T-cell (primary cell): ENCODE data around the gene GCHFR. TPM values are rescaled to one million over a fixed set of nuclear protein-coding genes. Genes with fewer than 3 reads are reported as not detected.
A peak's percentile ranks its signal among the peaks of the same experiment; 100 is the strongest.

Experiments
- ATAC-seq, 4 experiments: fragments of 200-7000 bp in 3 of 4; fragments of 150-1000 bp in 1 of 4; cut with Tn5 transposase; replicated peaks in 1 of 4; 1 replicate in 3 of 4; 2 replicates in 1 of 4; pipeline ENCODE4 v1.10.0; 2021; ENCODE audit warnings: moderate library complexity in 3 of 4, mild to moderate bottlenecking in 2 of 4, moderate number of reproducible peaks in 1 of 4
- CTCF ChIA-PET, 2 donors: fragments of 300-600 bp; sonication (Branson Sonifier 250); formaldehyde crosslinking; loops; one replicate each; lab custom pipeline; 2022; ENCODE audit warnings: antibody characterized with exemption in 2 of 2; lab: Charles Lee
- POLR2A ChIA-PET, 2 donors: fragments of 300-600 bp; sonication (Branson Sonifier 250); formaldehyde crosslinking; loops; one replicate each; lab custom pipeline; 2022; ENCODE audit warnings: antibody characterized with exemption in 2 of 2; lab: Charles Lee
- DNase-seq, 35 experiments: peaks; one replicate each; pipeline versions ENCODE4 v3.0.0 to v3.0.0-alpha.2; 2013 to 2023
- H3K27ac ChIP-seq: one replicate; pipeline ENCODE4 v1.5.1; 2013; ENCODE audit warnings: low read length
- H3K27me3 ChIP-seq, 2 experiments: replicated peaks in 1 of 2; 1 replicate in 1 of 2; 2 replicates in 1 of 2; pipeline versions ENCODE4 v1.6.1 to v1.7.0; 2013; ENCODE audit warnings: low read length in 1 of 2, mixed read lengths in 1 of 2; ENCODE audit not compliant: control insufficient read depth in 2 of 2, insufficient read depth in 2 of 2; ENCODE audit errors: extremely low read depth in 1 of 2
- H3K36me3 ChIP-seq, 2 donors: 1 replicate in 1 of 2; 2 replicates in 1 of 2; pipeline versions ENCODE4 v1.6.1 to v1.7.0; 2013; ENCODE audit warnings: low read length in 1 of 2; ENCODE audit not compliant: control insufficient read depth in 2 of 2, insufficient read depth in 1 of 2; ENCODE audit errors: extremely low read depth in 1 of 2
- H3K4me1 ChIP-seq, 2 experiments: 1 replicate in 1 of 2; 2 replicates in 1 of 2; pipeline versions ENCODE4 v1.6.1 to v1.7.0; 2013; ENCODE audit warnings: low read length in 2 of 2, mixed read lengths in 1 of 2; ENCODE audit not compliant: insufficient read depth in 2 of 2, control insufficient read depth in 1 of 2; ENCODE audit errors: extremely low read depth in 1 of 2
- H3K4me3 ChIP-seq, 2 donors: 1 replicate in 1 of 2; 2 replicates in 1 of 2; pipeline versions ENCODE4 v1.5.1 to v1.7.0; 2013; ENCODE audit warnings: mild to moderate bottlenecking in 2 of 2, low read length in 1 of 2, moderate library complexity in 1 of 2; ENCODE audit not compliant: control insufficient read depth in 1 of 2; ENCODE audit errors: extremely low read depth in 1 of 2
- H3K9me3 ChIP-seq: 2 replicates; pipeline ENCODE4 v1.7.0; 2013
- H3K27ac Mint-ChIP-seq, 2 donors: one replicate each; pipeline ENCODE4 v1.8.0; 2020 to 2021; ENCODE audit warnings: mild to moderate bottlenecking in 2 of 2, mixed read lengths in 2 of 2
- H3K27me3 Mint-ChIP-seq, 2 donors: one replicate each; pipeline ENCODE4 v1.8.0; 2021 to 2022; ENCODE audit warnings: mixed read lengths in 2 of 2
- H3K36me3 Mint-ChIP-seq: one replicate; pipeline ENCODE4 v1.8.0; 2021; ENCODE audit warnings: mixed read lengths
- H3K4me1 Mint-ChIP-seq, 3 donors: one replicate each; pipeline ENCODE4 v1.8.0; 2020 to 2022; ENCODE audit warnings: mixed read lengths in 3 of 3, mild to moderate bottlenecking in 1 of 3
- H3K4me3 Mint-ChIP-seq, 3 donors: one replicate each; pipeline ENCODE4 v1.8.0; 2020 to 2022; ENCODE audit warnings: mild to moderate bottlenecking in 3 of 3, mixed read lengths in 3 of 3, moderate library complexity in 3 of 3
- H3K9me3 Mint-ChIP-seq, 3 donors: one replicate each; pipeline ENCODE4 v1.8.0; 2020 to 2022; ENCODE audit warnings: mixed read lengths in 3 of 3
- WGBS: methylation state at CpG from one replicate; pipeline ENCODE4 v1.1.5; 2013; ENCODE audit warnings: missing lambda C conversion rate; ENCODE audit not compliant: insufficient coverage; 5-methylcytosine and 5-hydroxymethylcytosine counted together
- total RNA-seq, 35 experiments: library from RNA in 6 of 35; stranded (reverse) in 6 of 35; fragments of 120-200 nt in 1 of 35; gene quantifications; one replicate each; pipeline versions ENCODE4 v1.2.1 to v1.2.4 and lab custom pipeline; 2013 to 2026

Gene GCHFR
- total RNA-seq, 5 donors from 2014 or later (not counting 1 experiment from before 2014, with no cell fraction given) = 13.7 to 29.9 (median 28.4) TPM

GRCh38 chr15:40787991-40788390 is 24.1 kb downstream of the GCHFR start:
- no peak overlapping the region for H3K4me3 Mint-ChIP-seq
- 82% methylated on average over 5 of the region's 6 CpGs for whole genome bisulfite sequencing
- H3K27me3 Mint-ChIP-seq = no peaks in the 10 kb centered on the region
- POLR2A ChIA-PET = interaction anchor here in 1 of 2 donors (0.6 kb wide), 2 partner anchors 13 to 831 kb away, joined by 3 read pairs; no protein-coding TSS in a partner anchor
- H3K4me1 Mint-ChIP-seq = peaks cover 23 to 27% (median 23%) of the 10 kb centered on the region in 3 donors
- Histone ChIP-seq H3K27ac (peak overlapping the region; percentile 30), H3K36me3 (peaks cover 0 to 9% of the 10 kb centered on the region in 2 donors), H3K9me3 (no peaks in the 10 kb centered on the region), H3K27me3 (no peaks in the 10 kb centered on the region), H3K4me1 (peaks cover 3 to 22% of the 10 kb centered on the region in 2 experiments), H3K4me3 (no peak overlapping the region)
- no peaks in the 10 kb centered on the region for H3K9me3 Mint-ChIP-seq
- DNase-seq (no peak), ATAC-seq (peak in 1 of 4 experiments; percentile 22)
- CTCF ChIA-PET = interaction anchor here (0.6 to 1.6 kb wide), 4 partner anchors 19 to 176 kb away, joined by 3 to 5 read pairs (median 4); partner anchors contain the start of genes DNAJC17 (in 1 of the 2), RAD51 (in 1 of the 2) and ZFYVE19 (in 1 of the 2)
- peaks cover 6% of the 10 kb centered on the region for H3K36me3 Mint-ChIP-seq
- H3K27ac Mint-ChIP-seq = no peak overlapping the region

GRCh38 chr15:40789119-40789518 is 25.3 kb downstream of the GCHFR start:
- CTCF ChIA-PET = no interaction called here
- no peaks in the 10 kb centered on the region for H3K9me3 ChIP-seq
- peaks cover 0 to 13% of the 10 kb centered on the region in 2 donors for H3K36me3 ChIP-seq
- H3K27me3 ChIP-seq = no peaks in the 10 kb centered on the region
- Mint-ChIP-seq H3K4me1 (peaks cover 23 to 35% (median 23%) of the 10 kb centered on the region in 3 donors), H3K9me3 (no peaks in the 10 kb centered on the region), H3K4me3 (peak overlapping the region in 1 of 3 donors; percentile 3), H3K27ac (no peak overlapping the region), H3K36me3 (peaks cover 14% of the 10 kb centered on the region), H3K27me3 (no peaks in the 10 kb centered on the region)
- peaks cover 3 to 22% of the 10 kb centered on the region in 2 experiments for H3K4me1 ChIP-seq
- 97% methylated on average over 5 of the region's 5 CpGs for WGBS
- H3K27ac ChIP-seq = no peak overlapping the region
- ATAC-seq (no peak), DNase-seq (no peak)
- POLR2A ChIA-PET = interaction anchor here in 1 of 2 donors (0.7 kb wide), 1 partner anchor 276 kb away, joined by 4 read pairs; no protein-coding TSS in a partner anchor
- no peak overlapping the region for H3K4me3 ChIP-seq

GRCh38 chr15:40789999-40790398 is 26.1 kb downstream of the GCHFR start:
- no peak for DNase-seq
- H3K4me1 Mint-ChIP-seq = peaks cover 23 to 35% (median 23%) of the 10 kb centered on the region in 3 donors
- Histone ChIP-seq H3K36me3 (peaks cover 0 to 13% of the 10 kb centered on the region in 2 donors), H3K9me3 (no peaks in the 10 kb centered on the region), H3K27me3 (no peaks in the 10 kb centered on the region), H3K4me3 (no peak overlapping the region), H3K27ac (no peak overlapping the region), H3K4me1 (peaks cover 3 to 22% of the 10 kb centered on the region in 2 experiments)
- peaks cover 14% of the 10 kb centered on the region for H3K36me3 Mint-ChIP-seq
- no peak overlapping the region for H3K4me3 Mint-ChIP-seq
- POLR2A ChIA-PET = no interaction called here
- H3K27ac Mint-ChIP-seq = no peak overlapping the region
- ATAC-seq = no peak
- H3K9me3 Mint-ChIP-seq = no peaks in the 10 kb centered on the region
- CTCF ChIA-PET = interaction anchor here in 1 of 2 donors (0.6 kb wide), 1 partner anchor 93 kb away, joined by 7 read pairs; no protein-coding TSS in a partner anchor
- WGBS = 96% methylated on average over 5 of the region's 8 CpGs
- no peaks in the 10 kb centered on the region for H3K27me3 Mint-ChIP-seq

DNA sequence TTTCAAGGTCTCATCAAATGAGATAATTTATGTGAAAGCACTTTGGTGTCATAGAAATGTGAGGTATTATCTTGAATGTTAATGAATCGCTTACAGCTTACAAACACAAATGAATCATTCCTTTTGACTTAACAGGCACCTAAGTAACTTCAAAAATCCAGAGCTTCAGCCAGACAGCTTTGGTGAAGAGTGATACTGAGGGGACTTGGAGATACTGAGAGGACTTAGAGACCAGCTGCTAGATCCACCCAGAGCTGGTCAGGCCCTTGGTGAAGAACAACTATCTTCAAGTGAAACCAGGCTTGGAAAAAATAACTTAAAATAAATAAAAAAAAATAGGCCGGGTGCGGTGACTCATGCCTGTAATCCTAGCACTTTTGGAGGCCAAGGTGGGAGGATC is 26.9 kb downstream of the GCHFR start:
- no peak for DNase-seq
- ChIA-PET CTCF (no interaction called here), POLR2A (no interaction called here)
- H3K4me3 ChIP-seq = no peak overlapping the region
- H3K27me3 ChIP-seq = no peaks in the 10 kb centered on the region
- WGBS = no CpG with 5 or more reads among the region's 3 CpGs
- no peak overlapping the region for H3K27ac ChIP-seq
- H3K36me3 Mint-ChIP-seq = peaks cover 14% of the 10 kb centered on the region
- no peak overlapping the region for H3K4me3 Mint-ChIP-seq
- no peaks in the 10 kb centered on the region for H3K9me3 ChIP-seq
- H3K4me1 ChIP-seq = peaks cover 3 to 22% of the 10 kb centered on the region in 2 experiments
- no peaks in the 10 kb centered on the region for H3K9me3 Mint-ChIP-seq
- peaks cover 0 to 13% of the 10 kb centered on the region in 2 donors for H3K36me3 ChIP-seq
- no peak for ATAC-seq
- H3K27me3 Mint-ChIP-seq = no peaks in the 10 kb centered on the region
- H3K27ac Mint-ChIP-seq = no peak overlapping the region
- H3K4me1 Mint-ChIP-seq = peaks cover 23 to 38% (median 27%) of the 10 kb centered on the region in 3 donors

GRCh38 chr15:40792394-40792793 is 28.5 kb downstream of the GCHFR start:
- no peaks in the 10 kb centered on the region for H3K9me3 ChIP-seq
- POLR2A ChIA-PET = interaction anchor here in 1 of 2 donors (0.6 kb wide), 1 partner anchor 125 kb away, joined by 3 read pairs; no protein-coding TSS in a partner anchor
- Mint-ChIP-seq H3K36me3 (peaks cover 20% of the 10 kb centered on the region), H3K27me3 (no peaks in the 10 kb centered on the region), H3K9me3 (no peaks in the 10 kb centered on the region), H3K27ac (no peak overlapping the region), H3K4me3 (no peak overlapping the region), H3K4me1 (peaks cover 21 to 35% (median 27%) of the 10 kb centered on the region in 3 donors)
- no peak overlapping the region for H3K27ac ChIP-seq
- WGBS = no CpG with 5 or more reads among the region's 3 CpGs
- peaks cover 0 to 16% of the 10 kb centered on the region in 2 donors for H3K36me3 ChIP-seq
- no peak overlapping the region for H3K4me3 ChIP-seq
- no peaks in the 10 kb centered on the region for H3K27me3 ChIP-seq
- H3K4me1 ChIP-seq = peaks cover 0 to 15% of the 10 kb centered on the region in 2 experiments
- DNase-seq (no peak), ATAC-seq (no peak)
- CTCF ChIA-PET = interaction anchor here in 1 of 2 donors (0.7 kb wide), 1 partner anchor 27 kb away, joined by 5 read pairs; no protein-coding TSS in a partner anchor

DNA sequence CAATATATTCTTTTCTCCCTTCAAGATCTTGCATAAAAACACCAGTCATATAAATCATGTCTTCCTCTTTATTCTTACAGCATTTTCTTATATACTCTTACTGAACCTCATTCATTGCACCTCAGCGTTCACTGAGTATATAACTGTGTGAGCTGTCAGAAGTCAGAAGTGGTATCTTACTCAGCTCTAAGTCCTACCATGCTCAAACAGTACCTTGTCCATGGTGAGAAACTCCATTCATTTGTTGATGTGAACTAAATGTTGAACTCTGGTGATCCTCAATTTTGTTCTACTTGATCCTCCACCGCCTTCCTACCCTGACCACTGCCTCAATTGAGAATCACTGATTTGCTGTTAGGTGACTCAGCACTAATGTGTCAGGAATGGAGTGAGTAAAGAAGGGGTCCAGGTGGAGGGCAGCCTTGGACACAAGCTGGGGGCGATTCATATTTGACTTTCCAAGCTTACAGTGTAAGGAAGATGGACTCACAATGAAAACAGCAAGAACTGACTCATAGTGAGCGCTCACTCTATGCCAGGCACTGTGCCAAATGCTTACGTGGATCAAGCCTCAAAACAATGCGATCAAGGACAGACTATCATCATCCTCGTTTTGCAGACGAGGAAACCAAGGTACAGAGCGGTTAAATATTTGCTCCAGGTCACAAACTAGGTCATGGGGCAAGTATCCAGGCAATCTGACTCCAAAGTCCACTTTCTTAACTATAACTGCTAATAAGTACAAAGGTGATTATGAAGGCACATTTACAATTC is 29.5 kb downstream of the GCHFR start:
- peaks cover 0 to 5% of the 10 kb centered on the region in 2 experiments for H3K4me1 ChIP-seq
- WGBS = 64% methylated on average over 7 of the region's 9 CpGs
- no peak overlapping the region for H3K27ac Mint-ChIP-seq
- H3K36me3 Mint-ChIP-seq = peaks cover 25% of the 10 kb centered on the region
- H3K27me3 ChIP-seq = no peaks in the 10 kb centered on the region
- no peak overlapping the region for H3K4me3 Mint-ChIP-seq
- POLR2A ChIA-PET = interaction anchor here in 1 of 2 donors (0.7 kb wide), 1 partner anchor 1318 kb away, joined by 10 read pairs; no protein-coding TSS in a partner anchor
- peaks cover 0 to 16% of the 10 kb centered on the region in 2 donors for H3K36me3 ChIP-seq
- DNase-seq = no peak
- no peak overlapping the region for H3K4me3 ChIP-seq
- no peaks in the 10 kb centered on the region for H3K9me3 ChIP-seq
- no peak overlapping the region for H3K27ac ChIP-seq
- H3K4me1 Mint-ChIP-seq = peaks cover 18 to 31% (median 25%) of the 10 kb centered on the region in 3 donors
- no peaks in the 10 kb centered on the region for H3K27me3 Mint-ChIP-seq
- no peak for ATAC-seq
- CTCF ChIA-PET = interaction anchor here in 1 of 2 donors (0.6 to 0.7 kb wide), 2 partner anchors 90 to 242 kb away, joined by 3 to 9 read pairs; no protein-coding TSS in a partner anchor
- no peaks in the 10 kb centered on the region for H3K9me3 Mint-ChIP-seq
